Breast epithelium (tissue), 4 donors: ENCODE results near the gene SLC34A3. TPM values are rescaled to one million over a fixed set of nuclear protein-coding genes. Genes with fewer than 3 reads are reported as not detected.

Experiments
- DNase-seq, 2 donors: peaks; one replicate each; pipeline ENCODE4 v3.0.0-alpha.2; 2019; ENCODE audit warnings: low spot score in 2 of 2
- H3K27ac ChIP-seq, 2 donors: fragments of 200-600 bp; sonication (generic) in 1 of 2; one replicate each; pipeline ENCODE4 v1.5.1; 2016 to 2019; ENCODE audit warnings: mild to moderate bottlenecking in 1 of 2
- H3K27me3 ChIP-seq, 2 donors: fragments of 200-600 bp; sonication (generic) in 1 of 2; one replicate each; pipeline versions ENCODE4 v1.5.1 to v1.6.0; 2017 to 2019; ENCODE audit warnings: control low read depth in 1 of 2, mild to moderate bottlenecking in 1 of 2
- H3K36me3 ChIP-seq: fragments of 200-600 bp; one replicate; pipeline ENCODE4 v1.5.1; 2019
- H3K4me1 ChIP-seq, 2 donors: fragments of 200-600 bp; sonication (generic); one replicate each; pipeline ENCODE4 v1.5.1; 2016 to 2019; ENCODE audit warnings: control low read depth in 1 of 2
- H3K4me3 ChIP-seq, 3 donors: fragments of 200-600 bp; sonication (generic); 1 replicate in 2 of 3; 2 replicates in 1 of 3; pipeline ENCODE4 v1.5.1; 2016 to 2019; ENCODE audit warnings: mild to moderate bottlenecking in 3 of 3, moderate library complexity in 2 of 3
- H3K9me3 ChIP-seq, 2 donors: fragments of 200-600 bp; sonication (generic) in 1 of 2; one replicate each; pipeline ENCODE4 v1.5.1; 2016 to 2019; ENCODE audit warnings: control low read depth in 1 of 2
- CTCF ChIP-seq, 3 donors: fragments of 450-650 bp; IDR thresholded peaks; one replicate each; pipeline ENCODE4 v1.5.1; 2016 to 2017; ENCODE audit warnings: antibody characterized with exemption in 3 of 3, mild to moderate bottlenecking in 3 of 3, moderate library complexity in 3 of 3
- POLR2A ChIP-seq: fragments of 450-650 bp; IDR thresholded peaks from one replicate; pipeline ENCODE4 v1.6.1; 2016; ENCODE audit warnings: antibody characterized with exemption, mild to moderate bottlenecking, moderate library complexity
- POLR2AphosphoS5 ChIP-seq, 3 donors: sonication (generic); formaldehyde crosslinking; IDR thresholded peaks; one replicate each; pipeline ENCODE4 v1.6.1; 2017; ENCODE audit warnings: antibody characterized with exemption in 3 of 3
- intact Hi-C: fragments of 100-400 bp; cut with DNase I; formaldehyde crosslinking; loops from one replicate; pipeline ENCODE4 v1.15.1; 2023; ENCODE audit warnings: low total_unique reads
- total RNA-seq, 3 donors: library from RNA; depleted of rRNA; stranded (reverse); fragments of >200 nt; gene quantifications; one replicate each; pipeline ENCODE4 v1.1.0, GENCODE V29; 2016

Gene SLC34A3
- total RNA-seq, 3 donors from 2014 or later = not detected

GRCh38 chr9:137217276-137218211 lies 13.2 kb upstream of the SLC34A3 start:
- H3K27me3 ChIP-seq = no peaks in the 10 kb centered on the region
- DNase-seq = peak; percentile 86 to 92
- H3K27ac ChIP-seq = peak overlapping the region; percentile 80 to 88
- TF ChIP-seq POLR2AphosphoS5 (IDR thresholded peaks at IDR 0.05) = no peak
- TF ChIP-seq POLR2A = no peak
- no peak for TF ChIP-seq CTCF (IDR thresholded peaks at IDR 0.05)
- H3K4me1 ChIP-seq = peaks cover 0 to 25% of the 10 kb centered on the region in 2 donors
- intact Hi-C loops = no loop called here
- H3K36me3 ChIP-seq = no peaks in the 10 kb centered on the region
- H3K9me3 ChIP-seq = no peaks in the 10 kb centered on the region
- H3K4me3 ChIP-seq = peak overlapping the region; percentile 14 to 63 (median 51)

- DNase-seq = no peak
- Histone ChIP-seq H3K9me3 (no peaks in the 10 kb centered on the region), H3K27me3 (no peaks in the 10 kb centered on the region), H3K4me3 (peak overlapping the region in 2 of 3 donors; percentile 51 to 63), H3K27ac (peak overlapping the region; percentile 80 to 88), H3K4me1 (peaks cover 0 to 25% of the 10 kb centered on the region in 2 donors), H3K36me3 (no peaks in the 10 kb centered on the region)
- intact Hi-C loops = no loop called here
- TF ChIP-seq CTCF (IDR thresholded peaks at IDR 0.05) (no peak), POLR2A (no peak), POLR2AphosphoS5 (IDR thresholded peaks at IDR 0.05) (no peak)
Measured at GRCh38 chr9:137218212-137218753, 12.4 kb upstream of the SLC34A3 start.

GRCh38 chr9:137218754-137219271 lies 11.9 kb upstream of the SLC34A3 start:
- TF ChIP-seq POLR2A = no peak
- TF ChIP-seq POLR2AphosphoS5 (IDR thresholded peaks at IDR 0.05) = no peak
- TF ChIP-seq CTCF (IDR thresholded peaks at IDR 0.05) = no peak
- no peak for DNase-seq
- Histone ChIP-seq H3K27ac (no peak overlapping the region), H3K36me3 (no peaks in the 10 kb centered on the region), H3K4me1 (peaks cover 3 to 25% of the 10 kb centered on the region in 2 donors), H3K27me3 (no peaks in the 10 kb centered on the region), H3K4me3 (no peak overlapping the region), H3K9me3 (no peaks in the 10 kb centered on the region)
- intact Hi-C loops = no loop called here

- no peak for TF ChIP-seq POLR2A
- no peak overlapping the region for H3K27ac ChIP-seq
- intact Hi-C loops = no loop called here
Measured at GRCh38 chr9:137219757-137220316, 10.9 kb upstream of the SLC34A3 start.

GRCh38 chr9:137220317-137221094 lies 10.2 kb upstream of the SLC34A3 start:
- Histone ChIP-seq H3K4me3 (no peak overlapping the region), H3K9me3 (no peaks in the 10 kb centered on the region), H3K27ac (no peak overlapping the region), H3K36me3 (no peaks in the 10 kb centered on the region), H3K27me3 (no peaks in the 10 kb centered on the region), H3K4me1 (peaks cover 7 to 25% of the 10 kb centered on the region in 2 donors)
- DNase-seq = no peak
- TF ChIP-seq POLR2AphosphoS5 (IDR thresholded peaks at IDR 0.05) = no peak
- TF ChIP-seq POLR2A = no peak
- TF ChIP-seq CTCF (IDR thresholded peaks at IDR 0.05) = no peak
- intact Hi-C loops = no loop called here

More at GRCh38 chr9:137219757-137220316, 10.9 kb upstream of the SLC34A3 start:
- H3K9me3 ChIP-seq = no peaks in the 10 kb centered on the region
- H3K4me1 ChIP-seq = peaks cover 7 to 25% of the 10 kb centered on the region in 2 donors
- H3K36me3 ChIP-seq = no peaks in the 10 kb centered on the region
- DNase-seq = no peak
- no peaks in the 10 kb centered on the region for H3K27me3 ChIP-seq
- H3K4me3 ChIP-seq = no peak overlapping the region
